GM12865 (cell line): ENCODE data around the gene SMCO3.

Experiments
- DNase-seq: peaks from one replicate; pipeline ENCODE4 v3.0.0; 2010; ENCODE audit warnings: low read depth
- H3K4me3 ChIP-seq: 2 replicates; pipeline ENCODE4 v1.5.1; 2011; ENCODE audit warnings: mild to moderate bottlenecking, low read depth, low read length, control low read depth
- CTCF ChIP-seq: IDR thresholded peaks from 2 replicates; pipeline ENCODE4 v1.5.1; 2011; ENCODE audit warnings: low read length, control low read depth, low read depth, inconsistent platforms; ENCODE audit not compliant: insufficient read depth; ENCODE audit errors: missing control alignments

The SMCO3 gene

GRCh38 chr12:14780859-14781258, 33.1 kb downstream of the SMCO3 start:
- H3K4me3 ChIP-seq: no peak overlapping the region
- DNase-seq: no peak
- TF ChIP-seq CTCF: no peak

GRCh38 chr12:14779834-14780233, 34.1 kb downstream of the SMCO3 start:
- DNase-seq: no peak
- no peak overlapping the region for H3K4me3 ChIP-seq
- TF ChIP-seq CTCF: no peak

- no peak for TF ChIP-seq CTCF
- no peak for DNase-seq
- H3K4me3 ChIP-seq: no peak overlapping the region
Measured at GRCh38 chr12:14777271-14777670, 36.7 kb downstream of the SMCO3 start.

GRCh38 chr12:14776236-14776961, 37.6 kb downstream of the SMCO3 start:
- DNase-seq: no peak
- no peak overlapping the region for H3K4me3 ChIP-seq
- peak; percentile 21 for TF ChIP-seq CTCF

GRCh38 chr12:14775636-14775980, 38.4 kb downstream of the SMCO3 start:
- no peak for DNase-seq
- TF ChIP-seq CTCF: no peak

GRCh38 chr12:14774906-14775635, 38.9 kb downstream of the SMCO3 start:
- TF ChIP-seq CTCF: no peak
- peak overlapping the region; percentile 78 for H3K4me3 ChIP-seq
- peak; percentile 37 for DNase-seq

More at GRCh38 chr12:14775636-14775980, 38.4 kb downstream of the SMCO3 start:
- peak overlapping the region; percentile 78 for H3K4me3 ChIP-seq
